Prostate gland (tissue), 2 donors: ENCODE results near the gene CTRB2.

Source experiments
- CTCF ChIP-seq, 4 experiments: fragments of 200-600 bp in 2 of 4; fragments of 450-650 bp in 2 of 4; sonication (generic) in 2 of 4; IDR thresholded peaks; 1 replicate in 3 of 4; 2 replicates in 1 of 4; pipeline ENCODE4 v1.5.1; 2016 to 2019; ENCODE audit warnings: antibody characterized with exemption in 4 of 4, mild to moderate bottlenecking in 2 of 4, moderate library complexity in 2 of 4
- POLR2A ChIP-seq: fragments of 450-650 bp; IDR thresholded peaks from one replicate; pipeline ENCODE4 v1.6.1; 2016; ENCODE audit warnings: antibody characterized with exemption, mild to moderate bottlenecking

- TF ChIP-seq POLR2A (no peak), CTCF (IDR thresholded peaks at IDR 0.05) (no peak)
Measured at GRCh38 chr16:75196836-75197235, 10.1 kb downstream of the CTRB2 start.
